CD4-positive, alpha-beta T cell treated with Interleukin-6 at 100 ng/mL for 8 hours (primary cell): ENCODE results near the gene PRKAB2.
"Not testable (repeated sequence)": the region's sequence is repeated elsewhere in the genome, so short reads cannot be mapped to it uniquely, and the experiment has no call there.

Source experiments
- DNase-seq: peaks from one replicate; pipeline ENCODE4 v3.0.0-alpha.2; 2020; ENCODE audit warnings: mixed read lengths, low spot score

Gene PRKAB2

GRCh38 chr1:147172168-147173016 lies at the start of gene PRKAB2:
Gene PRKAB2 (minus strand): TSS chr1:147172470. CDS start chr1:147172144, 326 bp downstream.
- DNase-seq, result peak; percentile 89

GRCh38 chr1:147218606-147219005 lies 46.3 kb upstream of the PRKAB2 start:
- DNase-seq, result no peak

- no peak for DNase-seq
These were observed 44.9 kb upstream of the PRKAB2 start for GRCh38 chr1:147217141-147217540.

GRCh38 chr1:147216124-147216523 lies 43.9 kb upstream of the PRKAB2 start:
- DNase-seq, result no peak

- DNase-seq, result no peak
These were observed 43.3 kb upstream of the PRKAB2 start for GRCh38 chr1:147215540-147215916.

GRCh38 chr1:147214842-147215539 lies 42.7 kb upstream of the PRKAB2 start:
- DNase-seq, result no peak

- no peak for DNase-seq
These were observed 42.1 kb upstream of the PRKAB2 start for GRCh38 chr1:147214325-147214724.

- no peak for DNase-seq
These were observed 41.0 kb upstream of the PRKAB2 start for GRCh38 chr1:147213271-147213670.

- DNase-seq, result no peak
These were observed 39.3 kb upstream of the PRKAB2 start for GRCh38 chr1:147211577-147211976.

- no peak for DNase-seq
These were observed 38.7 kb upstream of the PRKAB2 start for GRCh38 chr1:147210987-147211386.

- DNase-seq, result no peak
These were observed 37.9 kb upstream of the PRKAB2 start for GRCh38 chr1:147209825-147210821.

GRCh38 chr1:147208619-147209018 lies 36.3 kb upstream of the PRKAB2 start:
- DNase-seq, result no peak

GRCh38 chr1:147207192-147207591 lies 34.9 kb upstream of the PRKAB2 start:
- no peak for DNase-seq

- no peak for DNase-seq
These were observed 31.8 kb upstream of the PRKAB2 start for GRCh38 chr1:147204080-147204479.

GRCh38 chr1:147202576-147202975 lies 30.3 kb upstream of the PRKAB2 start:
- DNase-seq, result no peak

GRCh38 chr1:147201786-147202185 lies 29.5 kb upstream of the PRKAB2 start:
- no peak for DNase-seq

- DNase-seq, result no peak
These were observed 29.0 kb upstream of the PRKAB2 start for GRCh38 chr1:147201276-147201675.

- not testable (repeated sequence) for DNase-seq
These were observed 25.1 kb upstream of the PRKAB2 start for GRCh38 chr1:147197324-147197723.

GRCh38 chr1:147189514-147189913 lies 17.2 kb upstream of the PRKAB2 start:
- no peak for DNase-seq

GRCh38 chr1:147185432-147185831 lies 13.2 kb upstream of the PRKAB2 start:
- no peak for DNase-seq

- DNase-seq, result no peak
These were observed 5.5 kb upstream of the PRKAB2 start for GRCh38 chr1:147177611-147178380.
